B cell (primary cell): Measurements from ENCODE around the gene BAIAP3. TPM values are rescaled to one million over a fixed set of nuclear protein-coding genes. Genes with fewer than 3 reads are reported as not detected.

Source experiments
- ATAC-seq: fragments of 200-7000 bp; cut with Tn5 transposase; one replicate; pipeline ENCODE4 v1.10.0; 2021; ENCODE audit warnings: low read depth, mild to moderate bottlenecking, moderate number of reproducible peaks, moderate library complexity
- CTCF ChIA-PET: fragments of 350-600 bp; sonication (Branson Sonifier 250); formaldehyde crosslinking; loops from one replicate; lab custom pipeline; 2021; ENCODE audit warnings: antibody characterized with exemption, inconsistent platforms; lab: Charles Lee
- POLR2A ChIA-PET: fragments of 350-600 bp; sonication (Branson Sonifier 250); formaldehyde crosslinking; loops from one replicate; lab custom pipeline; 2021; ENCODE audit warnings: antibody characterized with exemption; lab: Charles Lee
- DNase-seq: peaks from one replicate; pipeline ENCODE4 v3.0.0; 2013
- H2AFZ ChIP-seq: 2 replicates; pipeline ENCODE4 v1.6.1; 2012; ENCODE audit warnings: mild to moderate bottlenecking, low read depth, low read length; ENCODE audit not compliant: insufficient read depth, poor library complexity, severe bottlenecking
- H3K27ac ChIP-seq, 2 donors: 1 replicate in 1 of 2; 2 replicates in 1 of 2; pipeline ENCODE4 v1.5.1; 2012 to 2013; ENCODE audit warnings: low read length in 2 of 2, mild to moderate bottlenecking in 2 of 2, moderate library complexity in 1 of 2
- H3K27me3 ChIP-seq, 4 experiments: fragments of 200-600 bp in 1 of 4; sonication (generic) in 1 of 4; replicated peaks in 1 of 4; 1 replicate in 2 of 4; 2 replicates in 2 of 4; pipeline versions ENCODE4 v1.6.1 to v1.7.0; 2013 to 2016; ENCODE audit warnings: low read length in 3 of 4, mild to moderate bottlenecking in 2 of 4, mixed read lengths in 1 of 4, moderate library complexity in 1 of 4; ENCODE audit not compliant: insufficient read depth in 4 of 4, control insufficient read depth in 3 of 4; ENCODE audit errors: control extremely low read depth in 1 of 4
- H3K36me3 ChIP-seq, 2 experiments: replicated peaks in 1 of 2; 1 replicate in 1 of 2; 2 replicates in 1 of 2; pipeline versions ENCODE4 v1.6.1 to v1.7.1; 2013; ENCODE audit warnings: low read length in 1 of 2; ENCODE audit not compliant: insufficient read depth in 2 of 2, control insufficient read depth in 1 of 2; ENCODE audit errors: control extremely low read depth in 1 of 2, extremely low read depth in 1 of 2
- H3K4me1 ChIP-seq, 2 donors: fragments of 200-600 bp in 1 of 2; sonication (generic) in 1 of 2; 1 replicate in 1 of 2; 2 replicates in 1 of 2; pipeline versions ENCODE4 v1.5.1 to v1.6.1; 2013 to 2017; ENCODE audit warnings: low read length in 2 of 2; ENCODE audit not compliant: control insufficient read depth in 2 of 2, insufficient read depth in 2 of 2
- H3K4me2 ChIP-seq: replicated peaks from 2 replicates; pipeline ENCODE3; 2012; ENCODE audit warnings: mild to moderate bottlenecking, low read depth, low read length; ENCODE audit not compliant: poor library complexity, severe bottlenecking
- H3K4me3 ChIP-seq, 5 experiments: fragments of 200-600 bp in 1 of 5; sonication (generic) in 1 of 5; 1 replicate in 3 of 5; 2 replicates in 2 of 5; pipeline versions ENCODE4 v1.5.1 to v1.7.0; 2011 to 2016; ENCODE audit warnings: low read length in 4 of 5, mild to moderate bottlenecking in 4 of 5, low read depth in 2 of 5, control low read depth in 1 of 5, moderate library complexity in 1 of 5; ENCODE audit not compliant: insufficient read depth in 1 of 5; ENCODE audit errors: control extremely low read depth in 1 of 5, extremely low read depth in 1 of 5
- H3K79me2 ChIP-seq: fragments of 200-600 bp; sonication (generic); one replicate; pipeline ENCODE4 v1.6.0; 2016; ENCODE audit warnings: low read length; ENCODE audit not compliant: control insufficient read depth, insufficient read depth
- H3K9ac ChIP-seq: fragments of 200-600 bp; sonication (generic); 2 replicates; pipeline ENCODE4 v1.6.1; 2017; ENCODE audit warnings: mild to moderate bottlenecking, low read length, moderate library complexity
- H3K9me3 ChIP-seq, 3 donors: one replicate each; pipeline versions ENCODE4 v1.6.1 to v1.7.1; 2013; ENCODE audit warnings: low read length in 2 of 3; ENCODE audit not compliant: control insufficient read depth in 2 of 3, insufficient read depth in 1 of 3; ENCODE audit errors: control extremely low read depth in 1 of 3
- H4K20me1 ChIP-seq: 2 replicates; pipeline ENCODE4 v1.6.0; 2012; ENCODE audit warnings: mild to moderate bottlenecking, low read length; ENCODE audit not compliant: insufficient read depth, control insufficient read depth, poor library complexity, severe bottlenecking
- H3K27ac Mint-ChIP-seq: one replicate; pipeline ENCODE4 v1.8.0; 2021; ENCODE audit warnings: mixed read lengths
- H3K27me3 Mint-ChIP-seq: one replicate; pipeline ENCODE4 v1.8.0; 2021; ENCODE audit warnings: mixed read lengths
- H3K4me1 Mint-ChIP-seq: one replicate; pipeline ENCODE4 v1.8.0; 2021; ENCODE audit warnings: mixed read lengths
- H3K4me3 Mint-ChIP-seq: one replicate; pipeline ENCODE4 v1.8.0; 2021; ENCODE audit warnings: mixed read lengths
- H3K9me3 Mint-ChIP-seq: one replicate; pipeline ENCODE4 v1.8.0; 2022; ENCODE audit warnings: mixed read lengths; ENCODE audit not compliant: insufficient read depth
- EZH2 ChIP-seq: IDR thresholded peaks from 2 replicates; pipeline ENCODE4 v1.6.1; 2012; ENCODE audit warnings: borderline replicate concordance, low read depth, mild to moderate bottlenecking, moderate library complexity, low read length; ENCODE audit not compliant: insufficient read depth, poor library complexity, severe bottlenecking
- WGBS: methylation state at CpG from one replicate; pipeline ENCODE4 v1.1.5; 2013; ENCODE audit warnings: missing lambda C conversion rate; ENCODE audit not compliant: insufficient coverage; 5-methylcytosine and 5-hydroxymethylcytosine counted together
- intact Hi-C: fragments of 100-400 bp; cut with micrococcal nuclease; formaldehyde crosslinking; loops from one replicate; pipeline ENCODE4 v1.10.0; 2022
- polyA plus RNA-seq: library from polyadenylated mRNA; depleted of rRNA; stranded (reverse); fragments of >200 nt; gene quantifications from 2 replicates; pipeline ENCODE4 v1.2.3, GENCODE V29; 2012
- total RNA-seq, 2 donors: library from RNA; stranded (reverse); fragments of 120-200 nt in 1 of 2; gene quantifications; 1 replicate in 1 of 2; 2 replicates in 1 of 2; pipeline versions ENCODE4 v1.2.3 to v1.2.4, GENCODE V29; 2013 to 2022
- TF ChIP-seq, protein P1 (sequence below): fragments of 200-600 bp; IDR thresholded peaks from one replicate; pipeline ENCODE4 v1.8.0; 2022; ENCODE audit warnings: antibody characterized with exemption, mild to moderate bottlenecking

Gene BAIAP3
- total and polyA plus RNA-seq, 2 donors (not counting 1 experiment from before 2014, with no cell fraction given), result 119 to 130 TPM

DNA sequence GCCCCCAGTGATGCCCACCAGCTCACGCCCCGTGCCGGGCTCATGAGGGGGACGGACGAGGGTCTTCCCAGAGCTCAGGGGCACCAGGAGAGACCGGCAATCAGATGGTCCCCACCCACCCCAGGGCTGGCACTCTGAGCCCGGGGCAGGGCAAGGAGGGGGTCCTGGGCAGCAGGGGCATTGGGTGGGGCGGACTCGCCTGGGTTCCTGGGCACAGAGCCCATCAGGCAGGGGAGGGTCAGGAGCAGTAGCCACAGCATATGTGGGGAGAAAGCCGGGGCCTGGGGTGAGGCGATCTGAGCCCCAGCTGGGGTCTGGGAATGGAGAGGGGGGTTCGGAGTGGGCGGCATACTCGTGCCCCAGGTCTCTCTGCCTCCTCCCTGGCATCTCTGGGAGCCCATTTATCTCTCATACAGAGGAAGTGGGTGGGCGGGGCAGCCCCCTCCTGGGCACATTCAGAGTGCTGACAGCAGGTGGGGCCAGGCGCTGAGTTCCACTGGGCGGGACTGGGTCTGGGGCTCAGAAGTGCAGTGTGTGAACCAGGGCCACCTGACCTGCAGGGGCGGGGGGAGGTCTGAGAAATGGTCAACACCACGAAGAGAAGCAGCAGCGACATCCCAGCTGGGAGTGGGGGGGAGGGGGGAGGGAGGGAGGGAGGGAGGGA is 44.5 kb upstream of the BAIAP3 start:
- Histone ChIP-seq H3K4me3 (no peak overlapping the region), H3K79me2 (no peaks in the 10 kb centered on the region), H3K4me2 (no peak overlapping the region), H4K20me1 (no peaks in the 10 kb centered on the region), H3K27me3 (peaks cover 0 to 35% (median 8%) of the 10 kb centered on the region in 4 experiments), H3K27ac (no peak overlapping the region), H3K4me1 (peaks cover 12% of the 10 kb centered on the region in 2 donors), H3K9me3 (peaks cover 0 to 6% (median 0%) of the 10 kb centered on the region in 3 donors), H3K9ac (no peak overlapping the region), H3K36me3 (no peaks in the 10 kb centered on the region), H2AFZ (no peak overlapping the region)
- TF ChIP-seq, protein P1, sequence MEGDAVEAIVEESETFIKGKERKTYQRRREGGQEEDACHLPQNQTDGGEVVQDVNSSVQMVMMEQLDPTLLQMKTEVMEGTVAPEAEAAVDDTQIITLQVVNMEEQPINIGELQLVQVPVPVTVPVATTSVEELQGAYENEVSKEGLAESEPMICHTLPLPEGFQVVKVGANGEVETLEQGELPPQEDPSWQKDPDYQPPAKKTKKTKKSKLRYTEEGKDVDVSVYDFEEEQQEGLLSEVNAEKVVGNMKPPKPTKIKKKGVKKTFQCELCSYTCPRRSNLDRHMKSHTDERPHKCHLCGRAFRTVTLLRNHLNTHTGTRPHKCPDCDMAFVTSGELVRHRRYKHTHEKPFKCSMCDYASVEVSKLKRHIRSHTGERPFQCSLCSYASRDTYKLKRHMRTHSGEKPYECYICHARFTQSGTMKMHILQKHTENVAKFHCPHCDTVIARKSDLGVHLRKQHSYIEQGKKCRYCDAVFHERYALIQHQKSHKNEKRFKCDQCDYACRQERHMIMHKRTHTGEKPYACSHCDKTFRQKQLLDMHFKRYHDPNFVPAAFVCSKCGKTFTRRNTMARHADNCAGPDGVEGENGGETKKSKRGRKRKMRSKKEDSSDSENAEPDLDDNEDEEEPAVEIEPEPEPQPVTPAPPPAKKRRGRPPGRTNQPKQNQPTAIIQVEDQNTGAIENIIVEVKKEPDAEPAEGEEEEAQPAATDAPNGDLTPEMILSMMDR, result no peak
- WGBS, result 50% methylated on average over 10 of the region's 20 CpGs
- no peaks in the 10 kb centered on the region for H3K9me3 Mint-ChIP-seq
- no peak overlapping the region for H3K4me3 Mint-ChIP-seq
- peaks cover 4% of the 10 kb centered on the region for H3K4me1 Mint-ChIP-seq
- no peak overlapping the region for H3K27ac Mint-ChIP-seq
- POLR2A ChIA-PET, result no interaction called here
- CTCF ChIA-PET, result interaction anchor here (2.0 kb wide), 1 partner anchor 10 kb away, joined by 7 read pairs; no protein-coding TSS in a partner anchor
- ATAC-seq, result peak; percentile 51
- no peak for DNase-seq
- intact Hi-C loops, result no loop called here
- peaks cover 23% of the 10 kb centered on the region for H3K27me3 Mint-ChIP-seq

DNA sequence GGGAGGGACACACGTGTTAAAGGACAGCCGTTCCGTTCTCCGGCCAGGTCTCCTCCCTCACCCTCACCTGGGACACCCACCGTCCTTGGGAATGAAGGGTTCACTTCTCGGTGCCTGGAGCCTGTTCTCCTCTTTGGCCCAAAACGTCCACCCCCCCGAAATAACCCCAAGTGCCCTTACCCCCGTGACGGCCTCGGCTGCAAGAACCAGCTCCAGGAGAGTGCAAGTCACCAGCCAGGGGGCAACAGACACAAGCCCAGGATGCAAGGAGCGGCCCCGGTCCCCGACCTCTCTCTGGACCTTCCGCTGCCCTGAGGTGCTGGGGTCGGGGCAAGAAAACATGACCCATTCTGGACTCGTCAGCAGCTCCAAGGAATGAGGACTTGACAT is 44.0 kb upstream of the BAIAP3 start:
- H3K4me1 ChIP-seq, result peaks cover 12 to 15% of the 10 kb centered on the region in 2 donors
- H2AFZ ChIP-seq, result no peak overlapping the region
- TF ChIP-seq, protein P1, result no peak
- no peak for TF ChIP-seq EZH2
- no peak overlapping the region for H3K9ac ChIP-seq
- Mint-ChIP-seq H3K4me1 (peaks cover 8% of the 10 kb centered on the region), H3K27me3 (peaks cover 23% of the 10 kb centered on the region), H3K9me3 (no peaks in the 10 kb centered on the region), H3K4me3 (no peak overlapping the region), H3K27ac (no peak overlapping the region)
- no peak overlapping the region for H3K4me3 ChIP-seq
- no peak for ATAC-seq
- no peak overlapping the region for H3K27ac ChIP-seq
- H3K9me3 ChIP-seq, result peaks cover 0 to 6% (median 0%) of the 10 kb centered on the region in 3 donors
- H3K27me3 ChIP-seq, result peaks cover 0 to 37% (median 8%) of the 10 kb centered on the region in 4 experiments
- ChIA-PET POLR2A (no interaction called here), CTCF (interaction anchor here (1.0 to 2.0 kb wide), 3 partner anchors 10 to 71 kb away, joined by 3 to 7 read pairs (median 3); no protein-coding TSS in a partner anchor)
- H3K79me2 ChIP-seq, result no peaks in the 10 kb centered on the region
- WGBS, result 11% methylated on average over 15 of the region's 17 CpGs
- no peaks in the 10 kb centered on the region for H4K20me1 ChIP-seq
- no peak for DNase-seq
- no peaks in the 10 kb centered on the region for H3K36me3 ChIP-seq
- intact Hi-C loops, result no loop called here
- peak overlapping the region; percentile 34 for H3K4me2 ChIP-seq
